Activated CD8-positive, alpha-beta memory T cell treated with anti-CD3 and anti-CD28 coated beads, Interleukin-2, amount 50 U/mL, for 48 hours (primary cell): ENCODE results near the gene ARID1A.
"Not testable (repeated sequence)": the region's sequence is repeated elsewhere in the genome, so short reads cannot be mapped to it uniquely, and the experiment has no call there.

Experiments used
- DNase-seq: peaks from one replicate; pipeline ENCODE4 v3.0.0-alpha.2; 2020

ARID1A gene

DNA sequence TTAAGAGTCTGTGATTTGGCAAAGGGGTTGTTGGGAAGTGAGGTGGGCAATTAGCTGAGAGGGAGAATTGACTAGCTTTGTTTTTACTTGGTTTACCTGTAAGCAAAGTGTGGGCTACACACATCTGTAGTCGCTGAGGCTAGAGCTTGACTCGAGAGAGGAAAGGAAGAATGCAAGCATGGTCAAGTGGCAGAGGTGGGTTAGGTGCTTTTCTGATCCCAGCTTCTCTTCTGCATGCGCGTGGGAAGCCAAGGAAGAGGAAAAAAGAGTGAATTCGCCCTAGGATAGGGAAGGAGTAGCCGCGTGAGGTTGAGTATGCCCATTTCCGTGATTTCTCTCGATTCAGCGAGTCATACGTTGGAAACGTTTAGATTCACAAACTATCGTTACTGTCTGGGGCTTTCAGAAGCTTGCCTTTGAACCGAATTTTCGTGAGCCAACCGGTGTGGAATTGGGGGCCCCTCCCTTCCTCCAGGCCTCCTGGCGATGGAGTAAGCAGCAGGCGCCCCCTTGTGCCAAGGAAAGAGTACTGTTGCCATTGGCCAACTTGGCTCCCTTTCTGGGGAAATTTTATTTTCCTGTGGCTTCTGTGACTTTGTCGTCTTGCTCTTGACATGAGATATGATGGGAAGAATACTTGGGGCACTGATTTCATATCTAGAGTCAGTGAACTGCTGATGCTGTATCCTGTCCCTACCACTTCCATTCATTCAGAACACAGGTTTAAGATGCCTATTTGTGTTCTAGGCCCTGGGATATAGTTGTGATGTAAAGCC, 93.2 kb downstream of the ARID1A start:
- DNase-seq = peak; percentile 90

DNA sequence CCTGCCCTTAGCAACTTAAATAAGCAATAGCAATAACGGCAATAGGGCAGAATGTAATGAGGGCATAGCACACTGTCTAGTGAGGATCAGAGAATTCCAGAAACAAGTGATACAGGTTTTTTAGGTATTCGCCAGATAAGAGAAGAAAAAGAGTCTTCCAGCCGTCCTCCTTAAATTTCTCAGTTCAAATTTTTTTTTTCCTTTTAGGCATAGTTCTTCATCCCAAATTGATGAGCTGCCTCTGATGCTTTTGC, 93.7 kb downstream of the ARID1A start:
- no peak for DNase-seq

DNA sequence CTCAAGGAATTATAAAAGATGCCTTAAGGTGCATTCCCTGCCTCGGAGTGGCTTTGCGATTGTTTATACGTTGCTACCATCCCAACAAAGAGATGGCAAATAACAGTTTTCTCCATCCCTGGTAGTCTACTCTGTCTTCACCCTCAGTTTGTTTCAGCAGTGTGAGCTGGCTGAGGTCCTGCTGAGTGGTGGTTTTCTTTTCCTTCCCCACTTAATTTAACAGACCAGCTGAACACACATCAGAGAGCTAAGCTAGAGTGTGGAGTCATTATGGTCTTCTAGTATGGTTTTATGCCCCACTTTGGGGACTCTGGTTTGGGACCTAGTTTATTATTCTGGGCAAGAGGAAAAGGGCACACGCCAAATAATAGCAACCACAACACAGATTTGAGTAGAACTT, 94.1 kb downstream of the ARID1A start:
- DNase-seq = no peak

DNA sequence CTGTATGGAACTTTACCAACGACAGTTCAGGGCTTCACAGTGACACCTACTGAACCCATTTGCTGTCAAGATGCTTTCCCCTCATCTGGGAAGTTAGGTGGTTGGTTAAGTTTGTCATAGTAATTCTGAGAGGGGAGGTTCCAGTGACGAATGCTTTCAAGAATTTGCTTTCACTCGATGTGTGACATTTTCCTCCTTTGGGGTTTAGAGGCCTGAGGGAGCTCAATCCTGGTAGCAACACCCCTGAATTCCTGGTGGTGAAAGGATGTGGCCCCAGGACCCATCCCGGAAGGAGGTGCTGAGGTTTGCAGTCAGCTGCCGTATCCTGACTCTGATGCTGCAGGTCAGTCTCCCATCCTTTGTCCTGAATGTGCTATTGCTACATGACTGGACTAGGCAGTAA, 94.7 kb downstream of the ARID1A start:
- DNase-seq = peak; percentile 68

DNA sequence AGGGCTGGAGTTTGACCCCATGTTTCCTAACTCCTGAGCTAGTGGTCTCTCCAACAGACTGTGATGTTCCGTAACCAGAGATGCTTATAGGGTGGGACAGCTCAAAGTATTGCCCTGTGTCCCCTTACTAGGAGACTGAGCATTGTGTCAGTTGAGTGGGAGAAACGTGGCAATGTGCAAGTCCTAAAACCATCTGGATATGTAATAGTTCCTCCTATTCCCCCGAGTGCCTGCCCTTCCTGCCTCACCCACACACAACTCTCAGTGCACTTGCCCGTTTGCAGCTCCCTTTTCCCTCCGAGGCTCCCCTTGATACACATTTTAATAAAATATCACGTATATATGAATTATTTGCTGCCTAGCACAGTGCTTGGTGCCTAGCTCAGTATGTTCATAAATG, 95.3 kb downstream of the ARID1A start:
- DNase-seq = no peak

DNA sequence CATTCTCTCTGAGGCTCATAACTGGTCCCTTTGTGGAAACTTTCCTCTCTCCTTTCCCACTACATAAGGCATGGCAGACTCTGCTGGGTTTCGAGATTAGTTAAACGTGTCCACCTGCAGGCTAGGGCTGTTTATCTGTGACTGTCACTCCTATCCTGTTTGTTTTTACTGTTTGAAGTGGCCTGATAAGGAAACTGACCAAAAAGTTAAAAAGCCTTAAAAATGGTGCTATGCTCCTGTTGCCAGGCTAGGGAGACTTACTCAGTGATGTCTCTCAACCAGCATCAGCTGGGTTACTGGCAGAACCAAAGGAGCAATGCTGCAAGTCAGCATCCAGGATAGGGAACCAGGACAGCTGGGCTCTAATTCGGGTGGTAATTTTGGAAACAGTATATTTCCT, 95.8 kb downstream of the ARID1A start:
- DNase-seq = no peak

DNA sequence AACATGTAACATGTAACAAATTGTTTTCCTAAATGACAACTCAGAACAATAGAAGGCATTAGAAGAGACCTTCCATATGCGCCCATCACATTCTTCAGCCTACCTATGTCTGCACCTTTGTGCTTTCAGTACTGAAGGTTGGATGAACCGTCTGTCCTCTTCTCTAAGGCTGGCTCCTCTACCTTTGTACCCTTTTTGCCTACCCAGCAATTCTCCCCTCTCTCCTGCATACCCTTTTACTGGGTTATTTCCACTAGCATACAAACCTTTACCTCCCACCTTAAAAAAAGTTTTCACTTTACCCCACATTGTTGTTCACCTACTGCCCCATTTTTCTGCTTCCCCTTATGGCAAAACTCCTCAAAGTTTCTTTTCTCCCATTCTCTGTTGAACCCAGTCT, 97.1 kb downstream of the ARID1A start:
- no peak for DNase-seq

DNA sequence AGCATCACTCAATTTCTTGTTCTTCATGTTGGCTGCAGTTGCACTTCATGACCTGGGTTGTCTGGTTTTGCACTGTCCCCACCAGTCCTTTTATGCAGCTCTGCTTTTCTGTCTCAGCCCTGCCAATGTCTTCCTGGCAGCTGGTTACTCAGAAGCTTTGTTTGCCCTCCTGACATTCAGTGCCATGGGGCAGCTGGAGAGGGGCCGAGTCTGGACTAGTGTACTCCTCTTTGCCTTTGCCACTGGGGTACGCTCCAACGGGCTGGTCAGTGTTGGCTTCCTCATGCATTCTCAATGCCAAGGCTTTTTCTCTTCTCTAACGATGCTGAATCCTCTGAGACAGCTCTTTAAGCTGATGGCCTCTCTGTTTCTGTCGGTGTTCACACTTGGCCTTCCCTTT, 98.6 kb downstream of the ARID1A start:
- no peak for DNase-seq

DNA sequence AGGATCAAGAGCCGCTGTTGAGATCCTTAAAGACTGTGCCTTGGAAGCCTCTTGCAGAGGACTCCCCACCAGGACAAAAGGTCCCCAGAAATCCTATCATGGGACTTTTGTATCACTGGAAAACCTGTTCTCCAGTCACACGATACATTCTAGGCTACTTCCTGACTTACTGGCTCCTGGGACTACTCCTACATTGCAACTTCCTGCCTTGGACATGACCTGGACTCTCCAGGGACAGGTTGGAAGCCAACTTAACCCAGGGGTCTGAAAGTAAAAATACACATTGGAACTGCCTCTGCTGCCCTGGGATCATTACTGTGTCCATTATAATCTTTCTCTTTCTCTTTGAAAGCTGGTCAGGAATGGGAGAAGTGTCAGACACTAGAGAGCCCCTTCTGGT, 101.8 kb downstream of the ARID1A start:
- DNase-seq = no peak

DNA sequence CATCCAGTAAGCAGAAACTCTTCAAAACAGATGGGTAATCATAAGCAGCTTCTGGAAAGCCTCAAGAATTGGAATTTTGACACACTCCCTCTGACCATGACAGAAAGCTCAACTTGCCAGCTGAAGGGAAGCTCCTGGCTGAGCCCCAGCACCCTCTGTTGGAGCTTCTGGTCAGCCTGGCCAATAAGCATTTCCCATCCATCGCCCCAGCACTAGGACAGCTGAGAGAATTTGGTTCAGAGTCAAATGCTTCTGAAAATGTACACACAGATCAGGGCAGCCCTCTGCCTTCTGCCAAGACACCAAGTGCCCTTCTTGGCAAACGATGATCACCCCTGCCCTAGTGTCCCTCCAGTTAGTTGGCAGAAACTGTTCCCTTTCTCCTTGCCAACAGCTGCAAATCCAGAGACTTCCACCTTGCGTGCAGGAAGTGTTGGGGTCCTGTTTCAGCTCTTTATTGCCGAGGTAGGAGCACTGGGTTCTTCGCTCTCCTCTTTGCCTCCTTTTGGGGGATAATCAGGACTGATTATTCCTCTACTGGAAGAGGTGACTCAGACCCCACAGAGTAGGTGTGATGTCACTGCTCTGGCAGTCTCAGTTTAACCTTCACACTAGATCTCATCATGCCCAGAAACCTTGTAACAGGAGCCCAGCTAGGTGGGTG, 103.8 kb downstream of the ARID1A start:
- peak; percentile 61 for DNase-seq

DNA sequence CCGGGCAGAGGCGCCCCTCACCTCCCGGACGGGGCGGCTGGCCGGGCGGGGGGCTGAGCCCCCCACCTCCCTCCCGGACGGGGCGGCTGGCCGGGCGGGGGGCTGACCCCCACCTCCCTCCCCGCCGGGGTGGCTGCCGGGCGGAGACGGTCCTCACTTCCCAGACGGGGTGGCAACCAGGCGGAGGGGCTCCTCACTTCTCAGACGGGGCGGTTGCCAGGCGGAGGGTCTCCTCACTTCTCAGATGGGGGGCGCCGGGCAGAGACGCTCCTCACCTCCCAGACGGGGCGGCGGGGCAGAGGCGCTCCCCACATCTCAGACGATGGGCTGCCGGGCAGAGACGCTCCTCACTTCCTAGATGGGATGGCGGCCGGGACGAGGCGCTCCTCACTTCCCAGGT, 108.1 kb downstream of the ARID1A start:
- not testable (repeated sequence) for DNase-seq

DNA sequence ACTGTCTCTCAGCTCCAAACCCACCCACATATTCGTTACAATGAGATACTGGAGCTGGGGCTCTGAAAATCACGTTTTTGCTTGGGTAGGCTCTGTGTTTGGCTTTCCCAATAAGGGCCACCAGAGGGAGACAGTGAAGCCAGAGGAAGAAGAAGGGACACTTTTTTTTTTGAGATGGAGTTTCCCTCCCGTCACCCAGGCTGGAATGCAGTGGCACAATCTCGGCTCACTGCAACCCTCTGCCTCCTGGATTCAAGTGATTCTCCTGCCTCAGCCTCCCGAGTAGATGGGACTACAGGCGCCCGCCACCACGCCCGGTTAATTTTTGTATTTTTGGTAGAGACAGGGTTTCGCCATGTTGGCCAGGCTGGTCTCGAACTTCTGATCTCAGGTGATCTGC, 114.3 kb downstream of the ARID1A start:
- peak; percentile 74 for DNase-seq

DNA sequence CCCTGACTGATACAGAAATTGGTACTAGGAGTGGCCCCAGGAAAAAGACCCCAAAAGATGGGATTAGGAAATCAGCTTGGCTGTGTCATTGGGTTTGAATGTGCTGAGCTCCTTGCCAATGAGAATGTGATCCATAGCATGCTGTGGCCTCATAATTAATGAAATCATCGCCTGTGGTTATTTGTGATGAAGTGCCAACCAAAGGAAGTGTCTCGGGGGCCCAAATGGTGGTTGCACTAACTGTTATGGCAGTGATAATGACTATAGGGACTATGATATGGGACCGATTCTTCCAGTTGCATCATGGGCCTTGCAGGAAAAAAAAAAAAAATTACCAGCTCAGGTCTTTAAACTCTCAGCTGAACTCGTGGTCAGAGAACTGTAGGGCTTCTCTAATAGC, 115.2 kb downstream of the ARID1A start:
- no peak for DNase-seq

DNA sequence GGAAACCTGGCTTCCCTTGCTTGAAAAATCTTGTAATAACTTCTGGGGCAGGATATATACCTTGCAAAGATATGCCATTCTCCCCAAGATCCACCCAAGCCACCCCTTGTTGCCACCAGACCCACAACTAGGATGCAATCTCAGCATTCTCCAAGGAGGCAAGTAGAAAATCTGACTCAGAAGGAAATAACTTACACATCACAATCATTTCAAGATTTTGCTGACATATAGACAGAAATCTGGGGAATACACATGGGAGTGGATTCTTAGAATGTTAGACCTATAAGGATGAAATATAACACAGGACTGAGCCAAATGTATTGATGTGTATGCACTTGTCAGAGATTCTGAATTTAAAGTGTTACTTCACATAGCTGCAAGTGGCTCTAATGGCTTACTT, 115.9 kb downstream of the ARID1A start:
- DNase-seq = no peak

DNA sequence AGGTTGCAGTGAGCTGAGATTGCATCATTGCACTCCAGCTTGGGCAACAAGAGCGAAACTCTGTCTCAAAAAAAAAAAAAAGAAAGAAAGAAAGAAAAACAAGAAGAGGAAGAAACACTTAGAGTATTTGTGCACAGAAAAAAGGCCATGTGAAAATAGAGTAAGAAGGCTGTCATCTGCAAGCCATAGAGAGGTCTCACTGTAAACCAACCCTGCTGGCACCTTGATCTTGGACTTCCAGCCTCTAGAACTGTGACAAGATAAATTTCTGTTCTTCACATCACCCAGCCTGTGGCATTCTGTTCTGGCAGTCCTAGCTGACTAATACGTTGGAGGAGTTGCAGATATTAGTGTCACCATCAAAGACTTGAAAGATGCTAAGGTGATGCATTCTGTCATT, 118.6 kb downstream of the ARID1A start:
- DNase-seq = no peak

DNA sequence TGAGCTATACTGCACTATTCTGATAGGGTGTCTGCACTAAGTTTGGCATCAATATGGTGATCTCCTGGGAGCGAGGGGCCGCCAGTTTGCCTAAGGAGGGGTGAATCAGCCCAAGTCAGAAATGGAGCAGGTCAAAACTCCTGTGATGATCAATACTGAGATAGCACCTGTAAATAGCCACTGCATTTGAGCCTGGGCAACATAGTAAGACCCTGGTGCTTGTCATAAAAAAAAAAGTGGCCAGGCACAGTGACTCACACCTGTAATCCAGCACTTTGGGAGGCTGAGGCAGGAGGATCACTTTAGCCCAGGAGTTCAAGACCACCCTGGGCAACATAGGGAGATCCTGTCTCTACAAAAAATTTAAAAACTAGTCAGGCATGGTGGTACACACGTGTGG, 119.1 kb downstream of the ARID1A start:
- DNase-seq = no peak

DNA sequence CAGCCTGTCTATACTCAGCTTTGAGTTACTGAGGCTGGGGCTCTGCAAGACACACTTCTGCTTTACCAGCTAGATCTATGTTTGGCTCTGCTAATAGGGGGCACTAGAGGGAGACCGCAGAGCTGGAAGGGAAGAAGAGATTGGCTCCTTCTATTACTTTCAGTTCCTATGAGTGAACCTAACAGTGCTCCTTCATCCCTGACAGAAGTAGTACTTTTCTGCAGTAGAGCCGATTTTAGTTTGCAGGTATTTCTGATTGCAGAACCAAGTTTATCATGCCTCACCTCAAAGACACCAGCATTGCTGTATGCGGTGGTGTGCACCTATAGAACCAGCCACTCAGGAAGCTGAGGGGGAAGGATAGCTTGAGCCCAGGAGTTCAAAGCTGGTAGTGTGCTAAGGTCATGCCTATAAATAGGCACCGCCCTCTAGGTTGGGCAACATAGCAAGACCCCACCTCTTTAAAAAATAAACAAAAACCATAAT, 125.0 kb downstream of the ARID1A start:
- no peak for DNase-seq

DNA sequence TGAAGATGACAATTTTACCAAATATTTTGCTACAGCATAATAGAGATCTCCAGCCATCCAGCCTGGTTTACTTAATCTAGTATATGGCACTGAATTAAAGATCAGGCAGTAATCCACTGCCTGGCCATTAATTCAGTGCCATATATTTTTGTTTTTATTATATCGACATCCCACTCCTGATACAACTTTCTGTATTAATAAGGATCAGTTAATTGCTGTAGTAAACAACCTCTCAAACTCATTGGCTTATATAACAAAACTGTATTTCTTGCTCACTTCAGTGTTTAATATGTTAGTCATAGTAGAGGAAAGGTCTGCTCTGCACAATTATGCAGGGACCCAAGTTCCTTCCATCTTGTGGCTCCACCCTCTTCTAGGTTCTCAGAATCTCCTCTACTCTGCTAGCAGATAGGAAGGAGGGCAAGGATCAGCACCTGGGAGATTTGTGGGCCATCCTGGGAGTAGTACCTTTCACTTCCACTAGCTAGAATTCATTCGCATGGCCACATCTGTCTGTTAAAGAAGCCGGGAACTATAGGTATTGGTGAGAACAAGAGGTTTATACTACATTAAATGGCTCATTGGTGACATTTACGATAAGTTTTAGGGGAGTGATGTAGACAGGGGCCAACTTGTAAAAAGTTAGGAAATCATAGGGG, 127.1 kb downstream of the ARID1A start:
- no peak for DNase-seq

DNA sequence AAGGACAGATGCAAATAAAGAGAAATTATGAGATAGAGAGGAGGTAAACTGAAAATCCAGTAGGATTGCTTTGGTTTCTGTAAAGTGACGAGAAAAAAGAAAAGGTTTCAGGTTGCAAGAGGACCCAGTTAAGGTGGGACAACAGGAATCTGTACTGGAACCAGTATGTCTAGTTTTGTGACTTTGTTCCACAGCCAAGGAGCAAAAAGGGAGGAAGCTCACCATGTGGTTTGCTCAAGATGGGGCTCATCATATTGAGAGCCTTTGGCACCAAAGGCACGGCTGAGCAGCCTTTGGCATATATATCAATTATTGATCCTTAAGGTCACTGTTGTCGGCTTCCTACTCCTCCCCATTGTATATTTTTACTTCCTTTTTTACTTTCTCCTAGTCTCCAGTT, 128.9 kb downstream of the ARID1A start:
- DNase-seq = no peak

DNA sequence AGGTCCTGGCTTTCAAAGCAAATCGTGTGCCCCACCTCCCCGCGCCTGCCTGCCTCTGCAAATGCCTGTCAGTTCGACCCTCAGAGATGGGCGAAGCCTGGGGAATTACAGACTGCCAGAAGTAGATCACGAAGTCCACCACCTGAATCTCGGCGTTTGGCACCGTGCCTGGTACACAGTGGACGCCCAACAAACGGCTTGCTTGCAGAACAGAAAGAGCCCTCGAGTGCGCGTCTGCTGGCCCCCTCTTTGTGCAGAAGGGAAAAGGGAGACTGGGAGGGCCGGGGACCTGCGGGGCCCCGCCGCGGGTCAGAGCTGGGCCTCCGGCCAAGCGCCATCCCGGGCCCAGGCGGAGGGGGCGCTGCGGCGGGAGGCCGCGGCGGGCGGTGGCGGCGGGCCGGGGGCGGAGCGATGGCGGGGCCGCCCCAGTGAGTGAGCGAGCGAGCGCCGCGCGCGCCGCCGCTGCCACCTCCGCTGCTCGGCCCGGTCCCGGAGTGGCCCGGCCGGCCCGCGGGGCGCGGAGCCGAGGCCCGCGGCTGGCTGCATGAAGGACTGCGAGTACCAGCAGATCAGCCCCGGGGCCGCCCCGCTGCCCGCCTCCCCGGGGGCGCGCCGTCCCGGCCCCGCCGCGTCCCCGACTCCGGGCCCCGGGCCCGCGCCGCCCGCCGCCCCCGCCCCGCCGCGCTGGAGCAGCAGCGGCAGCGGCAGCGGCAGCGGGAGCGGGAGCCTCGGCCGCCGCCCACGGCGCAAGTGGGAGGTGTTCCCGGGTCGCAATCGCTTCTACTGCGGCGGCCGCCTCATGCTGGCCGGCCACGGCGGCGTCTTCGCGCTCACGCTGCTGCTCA, 130.7 kb downstream of the ARID1A start, which contains the start of gene ZDHHC18:
Gene ZDHHC18, plus strand, starts transcription at position 428 of the 845 bp plus-strand sequence. Its CDS starts 117 bp downstream, at position 545.
- DNase-seq = peak; percentile 88

DNA sequence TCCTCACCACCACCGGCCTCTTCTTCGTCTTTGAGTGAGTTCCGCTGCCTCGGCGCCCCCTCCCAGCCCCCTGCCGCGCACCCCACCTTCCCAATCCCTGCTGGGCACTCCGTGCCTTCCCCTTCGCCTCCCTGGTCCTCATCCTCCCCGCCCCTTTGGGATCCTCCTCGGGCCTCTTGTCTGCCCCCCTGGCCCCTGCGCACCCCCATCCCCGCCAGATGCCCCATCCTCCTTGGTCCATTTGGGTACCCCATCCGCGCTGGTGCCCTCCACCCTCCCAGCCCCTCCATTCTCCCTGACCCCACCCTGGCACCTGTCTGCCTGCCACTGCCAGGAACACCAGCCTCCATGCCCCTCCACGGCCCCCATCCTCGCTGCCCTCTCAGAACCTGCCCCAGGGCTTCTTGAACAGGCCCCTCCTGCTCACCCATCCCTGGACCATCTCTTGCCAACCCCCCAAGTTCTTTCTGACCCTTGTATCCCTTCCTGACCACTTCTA, 131.3 kb downstream of the ARID1A start:
- DNase-seq = no peak

DNA sequence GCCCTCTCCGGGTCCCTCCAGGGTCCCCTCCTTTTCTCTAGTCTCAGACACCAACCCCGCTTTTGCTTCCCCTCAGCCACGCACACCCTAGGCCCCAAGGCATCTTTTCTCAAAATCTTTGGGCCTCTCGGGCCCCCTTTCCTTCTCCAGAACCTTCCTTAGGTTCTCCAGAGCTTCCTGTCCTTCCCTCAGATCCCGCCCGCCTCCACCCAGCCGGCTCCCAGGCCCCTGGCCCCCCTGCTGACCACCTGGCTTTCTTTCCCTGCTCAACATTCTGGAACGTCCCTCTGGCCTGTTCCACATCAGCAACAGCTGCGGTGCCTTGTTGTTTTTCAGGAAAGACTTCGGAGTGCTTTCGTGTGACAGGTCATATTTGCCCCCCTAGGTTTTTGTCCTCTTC, 131.8 kb downstream of the ARID1A start:
- no peak for DNase-seq

DNA sequence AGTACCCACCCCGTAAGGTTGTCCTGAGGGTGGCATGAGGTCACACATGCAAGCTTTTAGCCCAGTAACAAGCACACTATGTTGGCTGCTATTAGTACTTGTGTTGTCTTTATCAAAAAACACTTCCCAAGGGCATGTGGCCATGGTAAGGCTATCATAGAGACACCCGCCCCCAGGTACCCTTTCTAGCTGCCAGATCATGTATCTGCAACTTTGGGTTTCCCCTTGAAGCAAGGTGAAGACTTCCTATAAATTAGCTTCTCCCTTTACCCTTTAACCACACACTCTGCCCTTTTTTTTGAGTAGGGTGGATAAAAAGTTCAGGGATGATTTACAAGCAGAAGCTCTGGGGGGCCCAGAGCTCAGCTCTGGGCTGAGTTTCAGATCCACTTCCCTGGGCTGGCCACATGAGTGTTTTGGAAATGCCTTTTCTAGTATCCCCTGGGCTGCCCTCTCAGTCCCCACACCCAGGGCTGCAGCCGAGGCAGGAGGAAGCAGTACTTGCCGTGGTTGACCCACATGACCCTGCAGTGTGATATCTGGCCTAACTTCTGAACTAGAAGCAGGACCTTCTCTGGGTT, 132.7 kb downstream of the ARID1A start:
- DNase-seq = no peak
